IMR-90 (cell line): Measurements from ENCODE around the gene PPP1R9B. TPM values are rescaled to one million over a fixed set of nuclear protein-coding genes. Genes with fewer than 3 reads are reported as not detected.

Experiments used
- ATAC-seq: fragments of 200-7000 bp; cut with Tn5 transposase; 2 replicates; pipeline ENCODE4 v1.9.1; 2020; ENCODE audit warnings: low read depth, mild to moderate bottlenecking, moderate library complexity
- BruUV-seq: library from RNA; stranded (reverse); fragments of 400-500 nt; replicated peaks from 2 replicates; lab custom pipeline; 2021; lab: Mats Ljungman, UMichigan
- CTCF ChIA-PET: fragments of 300-600 bp; formaldehyde crosslinking; extraction: SDS; loops from one replicate; lab custom pipeline; 2021; ENCODE audit warnings: antibody characterized with exemption; lab: Yijun Ruan, JAX
- POLR2A ChIA-PET: fragments of 300-600 bp; sonication (Branson Sonifier 250); formaldehyde crosslinking; loops from one replicate; lab custom pipeline; 2022; ENCODE audit warnings: antibody characterized with exemption; ENCODE audit not compliant: unreplicated experiment; lab: Charles Lee
- DNase-seq: peaks from one replicate; pipeline ENCODE4 v3.0.0; 2013
- H2AFZ ChIP-seq: replicated peaks from 2 replicates; pipeline ENCODE3; 2013; ENCODE audit warnings: low read length, mild to moderate bottlenecking; ENCODE audit not compliant: poor library complexity
- H2AK5ac ChIP-seq: 2 replicates; pipeline ENCODE4 v1.6.1; 2013; ENCODE audit warnings: low read depth, low read length, inconsistent platforms
- H2AK9ac ChIP-seq: replicated peaks from 2 replicates; pipeline ENCODE3; 2013; ENCODE audit warnings: mild to moderate bottlenecking, low read depth, low read length, moderate library complexity; ENCODE audit not compliant: poor library complexity
- H2BK120ac ChIP-seq: 2 replicates; pipeline ENCODE4 v1.6.1; 2013; ENCODE audit warnings: low read depth, low read length, inconsistent platforms
- H2BK15ac ChIP-seq: 3 replicates; pipeline ENCODE4 v1.6.1; 2013; ENCODE audit warnings: low read depth, low read length, inconsistent platforms
- H2BK20ac ChIP-seq: 2 replicates; pipeline ENCODE4 v1.6.1; 2013; ENCODE audit warnings: low read depth, mild to moderate bottlenecking, inconsistent platforms, low read length, moderate library complexity
- H2BK5ac ChIP-seq: 2 replicates; pipeline ENCODE4 v1.6.1; 2013; ENCODE audit warnings: mild to moderate bottlenecking, low read depth, low read length, inconsistent platforms; ENCODE audit not compliant: poor library complexity, severe bottlenecking
- H3K14ac ChIP-seq: replicated peaks from 2 replicates; pipeline ENCODE4 v1.6.1; 2013; ENCODE audit warnings: low read depth, low read length, inconsistent platforms
- H3K18ac ChIP-seq: 2 replicates; pipeline ENCODE4 v1.6.1; 2013; ENCODE audit warnings: low read depth, low read length, control low read depth
- H3K23ac ChIP-seq: 2 replicates; pipeline ENCODE4 v1.6.1; 2013; ENCODE audit warnings: low read depth, low read length, inconsistent platforms
- H3K27ac ChIP-seq: 2 replicates; pipeline ENCODE4 v1.5.1; 2013; ENCODE audit warnings: mild to moderate bottlenecking, control low read depth, low read length; ENCODE audit not compliant: insufficient read depth
- H3K27me3 ChIP-seq: 2 replicates; pipeline ENCODE4 v1.6.1; 2013; ENCODE audit warnings: low read length; ENCODE audit not compliant: control insufficient read depth, insufficient read depth
- H3K36me3 ChIP-seq: 2 replicates; pipeline ENCODE4 v1.6.1; 2013; ENCODE audit warnings: low read length, mixed read lengths; ENCODE audit not compliant: control insufficient read depth, insufficient read depth
- H3K4ac ChIP-seq: 2 replicates; pipeline ENCODE4 v1.6.1; 2013; ENCODE audit warnings: low read depth, low read length, inconsistent platforms
- H3K4me1 ChIP-seq: 2 replicates; pipeline ENCODE4 v1.6.1; 2013; ENCODE audit warnings: low read length, mixed read lengths; ENCODE audit not compliant: control insufficient read depth, insufficient read depth
- H3K4me2 ChIP-seq: 2 replicates; pipeline ENCODE4 v1.6.1; 2013; ENCODE audit warnings: low read depth, mild to moderate bottlenecking, control low read depth, low read length, moderate library complexity
- H3K4me3 ChIP-seq: 2 replicates; pipeline ENCODE4 v1.5.1; 2013; ENCODE audit warnings: low read depth, mild to moderate bottlenecking, control low read depth, low read length, moderate library complexity; ENCODE audit not compliant: insufficient read depth
- H3K56ac ChIP-seq: 2 replicates; pipeline ENCODE4 v1.6.1; 2013; ENCODE audit warnings: low read length, inconsistent platforms; ENCODE audit not compliant: insufficient read depth; ENCODE audit errors: extremely low read depth
- H3K79me1 ChIP-seq, 2 experiments: 2 replicates each; pipeline ENCODE4 v1.6.1; 2013; ENCODE audit warnings: low read length in 2 of 2, inconsistent platforms in 1 of 2, low read depth in 1 of 2
- H3K9ac ChIP-seq: 2 replicates; pipeline ENCODE4 v1.6.1; 2013; ENCODE audit warnings: low read depth, low read length, control low read depth
- H3K9me1 ChIP-seq: 2 replicates; pipeline ENCODE4 v1.6.1; 2013; ENCODE audit warnings: low read length, inconsistent platforms; ENCODE audit not compliant: insufficient read depth
- H3K9me3 ChIP-seq: 2 replicates; pipeline ENCODE4 v1.6.1; 2013; ENCODE audit warnings: low read length; ENCODE audit not compliant: control insufficient read depth, insufficient read depth
- H4K20me1 ChIP-seq: 2 replicates; pipeline ENCODE4 v1.6.1; 2013; ENCODE audit warnings: low read length, inconsistent platforms; ENCODE audit not compliant: insufficient read depth
- H4K5ac ChIP-seq: 2 replicates; pipeline ENCODE4 v1.6.1; 2013; ENCODE audit warnings: mild to moderate bottlenecking, low read depth, low read length, control low read depth
- H4K8ac ChIP-seq, 2 experiments: 2 replicates each; pipeline ENCODE4 v1.6.1; 2013; ENCODE audit warnings: low read depth in 2 of 2, low read length in 2 of 2, control low read depth in 1 of 2, inconsistent platforms in 1 of 2
- H4K91ac ChIP-seq: 2 replicates; pipeline ENCODE4 v1.6.1; 2013; ENCODE audit warnings: low read depth, low read length, inconsistent platforms; ENCODE audit not compliant: insufficient read depth
- BHLHE40 ChIP-seq: fragments of 150-350 bp; IDR thresholded peaks from 2 replicates; pipeline ENCODE4 v1.6.1; 2016; ENCODE audit warnings: mild to moderate bottlenecking, low read depth, low read length
- CEBPB ChIP-seq: IDR thresholded peaks from 2 replicates; pipeline ENCODE4 v1.6.1; 2012; ENCODE audit warnings: low read depth, low read length, improper control_type of control experiment
- CHD1 ChIP-seq: IDR thresholded peaks from 2 replicates; pipeline ENCODE4 v1.6.1; 2012; ENCODE audit warnings: low read depth, low read length, improper control_type of control experiment
- ELK1 ChIP-seq: fragments of 150-350 bp; IDR thresholded peaks from 2 replicates; pipeline ENCODE4 v1.6.1; 2016; ENCODE audit warnings: low read depth, mild to moderate bottlenecking, low read length, moderate library complexity, borderline replicate concordance
- NFE2L2 ChIP-seq: fragments of 150-350 bp; IDR thresholded peaks from 2 replicates; pipeline ENCODE4 v1.6.1; 2016; ENCODE audit warnings: low read depth, mild to moderate bottlenecking, low read length
- POLR2A ChIP-seq: IDR thresholded peaks from 2 replicates; pipeline ENCODE4 v1.6.1; 2012; ENCODE audit warnings: mild to moderate bottlenecking, low read depth, low read length
- RAD21 ChIP-seq: IDR thresholded peaks from 2 replicates; pipeline ENCODE4 v1.6.1; 2012; ENCODE audit warnings: low read length, improper control_type of control experiment
- RFX5 ChIP-seq: IDR thresholded peaks from 2 replicates; pipeline ENCODE4 v1.8.0; 2012; ENCODE audit warnings: low read depth, mild to moderate bottlenecking, low read length, moderate library complexity
- SMC3 ChIP-seq: fragments of 150-350 bp; IDR thresholded peaks from 2 replicates; pipeline ENCODE4 v1.6.1; 2016; ENCODE audit warnings: low read depth, mild to moderate bottlenecking, antibody characterized with exemption, low read length, moderate library complexity
- USF2 ChIP-seq: fragments of 150-350 bp; IDR thresholded peaks from 2 replicates; pipeline ENCODE4 v1.6.1; 2017; ENCODE audit warnings: mild to moderate bottlenecking, antibody characterized with exemption, low read length, low read depth
- WGBS, 2 experiments: methylation state at CpG; one replicate each; pipeline versions ENCODE4 v1.1.5 to v1.1.7; 2013; ENCODE audit warnings: missing lambda C conversion rate in 2 of 2; ENCODE audit not compliant: insufficient read length in 1 of 2; ENCODE audit errors: extremely low coverage in 2 of 2; 5-methylcytosine and 5-hydroxymethylcytosine counted together
- dilution Hi-C: fragments of 300-500 bp; cut with HindIII; formaldehyde crosslinking; loops from one replicate; pipeline ENCODE4 v1.14.3; 2018; ENCODE audit warnings: low sequenced_read_pairs; ENCODE audit not compliant: unreplicated experiment
- in situ Hi-C: fragments of 300-500 bp; cut with MboI; formaldehyde crosslinking; loops from 3 replicates; pipeline ENCODE4 v1.14.3; 2019; ENCODE audit warnings: low sequenced_read_pairs, inconsistent platforms, mixed read lengths
- intact Hi-C: fragments of 100-400 bp; cut with micrococcal nuclease; formaldehyde crosslinking; loops from 2 replicates; pipeline ENCODE4 v1.10.0; 2022
- polyA plus RNA-seq, 3 experiments: library from polyadenylated mRNA; depleted of rRNA; stranded (reverse); fragments of >200 nt; gene quantifications; 2 replicates each; pipeline ENCODE4 v1.2.3, GENCODE V29; 2012; ENCODE audit warnings: low replicate concordance in 1 of 3
- total RNA-seq: library from RNA; depleted of rRNA; stranded (reverse); fragments of >200 nt; gene quantifications from 2 replicates; pipeline ENCODE4 v1.2.3, GENCODE V29; 2012

The PPP1R9B gene
- total and polyA plus RNA-seq, 2 of the 4 experiments (the other 2 are of a cell fraction): 23.0 to 28.0 TPM

DNA sequence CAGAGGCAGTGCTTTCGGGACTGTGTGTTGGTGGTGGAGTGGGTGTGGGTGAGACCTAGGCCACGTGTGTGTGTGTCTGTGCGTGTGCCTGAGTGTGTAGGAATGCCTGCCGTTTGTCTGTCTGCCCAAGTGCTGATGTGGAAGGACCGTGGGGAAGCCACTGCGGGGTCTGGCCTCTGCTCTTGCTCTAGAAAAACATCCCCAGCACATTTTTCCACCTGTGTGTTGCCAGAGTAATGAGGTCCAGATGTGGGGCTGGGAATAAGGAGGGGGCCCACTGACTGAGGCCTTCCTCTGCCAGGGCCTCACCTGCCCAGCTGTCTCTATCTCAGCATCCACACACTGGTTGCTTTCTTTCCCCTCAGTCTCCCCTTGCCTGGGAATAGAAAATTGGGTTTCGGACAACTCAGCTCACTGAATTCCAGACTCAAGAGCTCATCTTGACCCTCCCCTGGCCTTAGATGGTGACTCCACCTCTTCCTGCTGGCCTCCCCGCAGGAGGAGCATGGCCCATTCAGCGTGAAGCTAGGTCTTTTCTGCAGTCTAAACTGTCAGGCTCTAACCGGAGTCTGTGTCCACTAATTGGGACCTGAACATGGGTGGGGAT is 23.0 kb upstream of the PPP1R9B start (continued):
- TF ChIP-seq ELK1 (no peak), CHD1 (no peak), RAD21 (0 out of 2 replicates have a peak, but pooled peaks have one; percentile 5)

- peak overlapping the region; percentile 29 for H4K5ac ChIP-seq
- WGBS, 2 experiments: 45% methylated on average over 4 of the region's 6 CpGs; no CpG with 5 or more reads in 1 of the 2 experiments
- no peaks in the 10 kb centered on the region for H3K27me3 ChIP-seq
- H3K18ac ChIP-seq: peak overlapping the region; percentile 71
- peak overlapping the region; percentile 94 for H2BK120ac ChIP-seq
- H3K56ac ChIP-seq: peak overlapping the region; percentile 80
- peak overlapping the region; percentile 87 for H2AFZ ChIP-seq
- peak overlapping the region; percentile 63 to 90 for H4K8ac ChIP-seq
- peaks cover 11% of the 10 kb centered on the region for H3K36me3 ChIP-seq
- TF ChIP-seq USF2: no peak
- no peak for TF ChIP-seq RFX5
- no peak for TF ChIP-seq NFE2L2
- TF ChIP-seq SMC3: no peak
- no peak for TF ChIP-seq BHLHE40
- no peak for TF ChIP-seq RAD21
- no peak for TF ChIP-seq POLR2A
- no peak for TF ChIP-seq CEBPB
- H3K27ac ChIP-seq: peak overlapping the region; percentile 93
- dilution Hi-C loops: no loop called here
- no peaks in the 10 kb centered on the region for H3K9me3 ChIP-seq
- H2AK9ac ChIP-seq: peak overlapping the region; percentile 71
- ChIA-PET POLR2A (interaction anchor here (1.0 to 1.5 kb wide), 3 partner anchors 27 to 33 kb away, joined by 4 read pairs; no protein-coding TSS in a partner anchor), CTCF (interaction anchor here (1.0 to 1.8 kb wide), 2 partner anchors 101 to 123 kb away, joined by 3 to 6 read pairs; partner anchors contain the start of gene TMEM92)
- peak overlapping the region; percentile 89 for H3K14ac ChIP-seq
- peak overlapping the region; percentile 99 for H2AK5ac ChIP-seq
- H4K91ac ChIP-seq: peak overlapping the region; percentile 93
- H2BK5ac ChIP-seq: peak overlapping the region; percentile 92
- H3K4me3 ChIP-seq: no peak overlapping the region
- intact Hi-C loops: loop anchor here (1.0 to 2.0 kb wide), 2 partner anchors 100 to 118 kb away; no protein-coding TSS in a partner anchor
- peaks cover 17 to 38% of the 10 kb centered on the region in 2 experiments; a peak in 3 of 4 replicates for H3K79me1 ChIP-seq
- DNase-seq (no peak), ATAC-seq (no peak)
- peaks cover 28% of the 10 kb centered on the region for H3K4me1 ChIP-seq
- H3K9ac ChIP-seq: peak overlapping the region; percentile 63
- no peaks in the 10 kb centered on the region; the same call in 1 of the 2 replicates for H4K20me1 ChIP-seq
- BruUV-seq: no TSS peak
- H3K4me2 ChIP-seq: peak overlapping the region; percentile 8; the same call in 1 of the 2 replicates
- in situ Hi-C loops: loop anchor here (10.0 kb wide), 1 partner anchor 112 kb away; no protein-coding TSS in a partner anchor
- peak overlapping the region; percentile 87 for H3K23ac ChIP-seq
- H2BK15ac ChIP-seq: peak overlapping the region; percentile 89; the same call in 2 of the 3 replicates
- H3K4ac ChIP-seq: peak overlapping the region; percentile 94
- peaks cover 23% of the 10 kb centered on the region for H3K9me1 ChIP-seq
- peak overlapping the region; percentile 96 for H2BK20ac ChIP-seq
These were observed 22.5 kb upstream of the PPP1R9B start for GRCh38 chr17:50172936-50173334.
